Fibroblast of lung (primary cell): ENCODE measurements around the gene PCDHA1. TPM values are rescaled to one million over a fixed set of nuclear protein-coding genes. Genes with fewer than 3 reads are reported as not detected.

Experiments used
- DNase-seq, 2 donors: peaks; one replicate each; pipeline versions ENCODE4 v3.0.0 to v3.0.0-alpha.2; 2010; ENCODE audit warnings: low read depth in 2 of 2
- H2AFZ ChIP-seq: 2 replicates; pipeline ENCODE4 v1.5.1; 2012; ENCODE audit warnings: low read length, control low read depth, inconsistent platforms
- H3K27ac ChIP-seq: 2 replicates; pipeline ENCODE4 v1.5.1; 2011; ENCODE audit warnings: low read length, control low read depth; ENCODE audit not compliant: insufficient read depth
- H3K27me3 ChIP-seq: 2 replicates; pipeline ENCODE4 v1.5.1; 2011; ENCODE audit warnings: mild to moderate bottlenecking, low read length; ENCODE audit not compliant: control insufficient read depth, insufficient read depth
- H3K36me3 ChIP-seq: 2 replicates; pipeline ENCODE4 v1.5.1; 2011; ENCODE audit warnings: low read length; ENCODE audit not compliant: control insufficient read depth, insufficient read depth
- H3K4me1 ChIP-seq: 2 replicates; pipeline ENCODE4 v1.5.1; 2011; ENCODE audit warnings: low read length; ENCODE audit not compliant: control insufficient read depth, insufficient read depth; ENCODE audit errors: extremely low read depth
- H3K4me2 ChIP-seq: 2 replicates; pipeline ENCODE4 v1.5.1; 2011; ENCODE audit warnings: low read length, control low read depth; ENCODE audit not compliant: insufficient read depth; ENCODE audit errors: extremely low read depth
- H3K4me3 ChIP-seq, 4 experiments: fragments of 200-600 bp in 1 of 4; sonication (generic) in 1 of 4; replicated peaks in 1 of 4; 2 replicates each; pipeline ENCODE4 v1.5.1; 2011 to 2016; ENCODE audit warnings: low read length in 4 of 4, low read depth in 3 of 4, mild to moderate bottlenecking in 3 of 4, control low read depth in 2 of 4, inconsistent platforms in 1 of 4, mixed read lengths in 1 of 4; ENCODE audit not compliant: insufficient read depth in 1 of 4; ENCODE audit errors: control extremely low read depth in 1 of 4
- H3K79me2 ChIP-seq: 2 replicates; pipeline ENCODE4 v1.5.1; 2012; ENCODE audit warnings: mild to moderate bottlenecking, low read length, inconsistent platforms; ENCODE audit not compliant: control insufficient read depth, insufficient read depth
- H3K9ac ChIP-seq: 2 replicates; pipeline ENCODE4 v1.5.1; 2011; ENCODE audit warnings: mild to moderate bottlenecking, low read length, control low read depth; ENCODE audit not compliant: insufficient read depth
- H3K9me3 ChIP-seq: 2 replicates; pipeline ENCODE4 v1.5.1; 2012; ENCODE audit warnings: low read depth, low read length; ENCODE audit not compliant: control insufficient read depth, insufficient read depth
- H4K20me1 ChIP-seq: 2 replicates; pipeline ENCODE4 v1.5.1; 2011; ENCODE audit warnings: low read length; ENCODE audit not compliant: control insufficient read depth, insufficient read depth; ENCODE audit errors: extremely low read depth
- EZH2 ChIP-seq: IDR thresholded peaks from 2 replicates; pipeline ENCODE4 v1.5.1; 2012; ENCODE audit warnings: low read length, control low read depth, mild to moderate bottlenecking; ENCODE audit errors: missing control alignments
- polyA plus RNA-seq, 2 donors: library from polyadenylated mRNA; depleted of rRNA in 1 of 2; stranded (reverse) in 1 of 2; unstranded in 1 of 2; fragments of >200 nt; gene quantifications; 2 replicates each; pipeline ENCODE4 v1.2.1, GENCODE V29; 2011 to 2012; ENCODE audit warnings: missing spikeins in 1 of 2
- total RNA-seq: library from RNA; depleted of rRNA; stranded (reverse); fragments of >200 nt; gene quantifications from 2 replicates; pipeline ENCODE4 v1.2.1, GENCODE V29; 2014
- TF ChIP-seq, protein P1 (sequence below), 2 donors: IDR thresholded peaks in 1 of 2; conservative IDR thresholded peaks in 1 of 2; 1 replicate in 1 of 2; 2 replicates in 1 of 2; pipeline ENCODE4 v1.5.1; 2011 to 2012; ENCODE audit warnings: low read length in 2 of 2, control low read depth in 1 of 2, inconsistent platforms in 1 of 2, low read depth in 1 of 2, mild to moderate bottlenecking in 1 of 2

PCDHA1 gene
- total and polyA plus RNA-seq, 2 donors (not counting 1 experiment from before 2014, with no cell fraction given): under 0.01 to 0.12 TPM

DNA sequence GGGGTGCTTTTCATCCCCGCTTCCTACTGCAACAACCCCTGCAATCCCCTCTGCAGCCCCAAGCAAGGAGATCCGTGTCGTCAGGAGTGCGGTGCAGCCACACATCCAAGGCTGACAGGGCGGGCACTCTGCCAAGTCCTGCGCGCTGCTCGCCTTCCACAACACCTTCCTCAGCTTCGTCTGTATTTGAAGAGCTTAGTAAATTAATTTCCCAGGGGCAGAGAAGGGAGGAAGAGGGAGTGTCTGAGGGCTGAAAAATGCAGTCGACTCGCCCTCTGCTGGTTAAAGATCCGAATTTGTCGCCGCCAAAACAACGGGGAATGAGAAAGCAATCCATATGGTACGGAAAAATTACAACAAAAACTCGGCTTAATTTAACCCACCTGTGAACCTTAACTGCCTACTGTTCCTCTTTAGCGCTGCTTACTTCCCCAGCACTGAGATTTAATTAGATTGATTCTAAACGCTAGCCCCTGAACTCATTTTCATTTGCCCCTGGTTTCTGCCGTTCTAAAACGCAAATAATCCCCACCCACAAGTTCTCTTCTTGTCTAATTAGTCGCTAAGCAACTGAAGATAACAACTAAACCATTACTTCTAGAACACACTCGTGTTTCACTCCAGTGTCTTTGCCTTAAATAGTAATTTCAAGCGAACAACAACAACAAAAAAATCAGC lies 254.3 kb downstream of the PCDHA1 start:
- no peak overlapping the region for H2AFZ ChIP-seq
- DNase-seq: no peak

GRCh38 chr5:141040771-141041426 lies 255.0 kb downstream of the PCDHA1 start:
- Histone ChIP-seq H4K20me1 (no peaks in the 10 kb centered on the region), H3K4me1 (no peaks in the 10 kb centered on the region), H3K79me2 (no peaks in the 10 kb centered on the region), H3K9me3 (no peaks in the 10 kb centered on the region), H3K4me2 (no peak overlapping the region), H3K27me3 (no peaks in the 10 kb centered on the region), H3K4me3 (peak overlapping the region in 1 of 4 experiments; percentile 32), H2AFZ (no peak overlapping the region), H3K36me3 (no peaks in the 10 kb centered on the region), H3K27ac (no peak overlapping the region), H3K9ac (no peak overlapping the region)
- TF ChIP-seq, protein P1, sequence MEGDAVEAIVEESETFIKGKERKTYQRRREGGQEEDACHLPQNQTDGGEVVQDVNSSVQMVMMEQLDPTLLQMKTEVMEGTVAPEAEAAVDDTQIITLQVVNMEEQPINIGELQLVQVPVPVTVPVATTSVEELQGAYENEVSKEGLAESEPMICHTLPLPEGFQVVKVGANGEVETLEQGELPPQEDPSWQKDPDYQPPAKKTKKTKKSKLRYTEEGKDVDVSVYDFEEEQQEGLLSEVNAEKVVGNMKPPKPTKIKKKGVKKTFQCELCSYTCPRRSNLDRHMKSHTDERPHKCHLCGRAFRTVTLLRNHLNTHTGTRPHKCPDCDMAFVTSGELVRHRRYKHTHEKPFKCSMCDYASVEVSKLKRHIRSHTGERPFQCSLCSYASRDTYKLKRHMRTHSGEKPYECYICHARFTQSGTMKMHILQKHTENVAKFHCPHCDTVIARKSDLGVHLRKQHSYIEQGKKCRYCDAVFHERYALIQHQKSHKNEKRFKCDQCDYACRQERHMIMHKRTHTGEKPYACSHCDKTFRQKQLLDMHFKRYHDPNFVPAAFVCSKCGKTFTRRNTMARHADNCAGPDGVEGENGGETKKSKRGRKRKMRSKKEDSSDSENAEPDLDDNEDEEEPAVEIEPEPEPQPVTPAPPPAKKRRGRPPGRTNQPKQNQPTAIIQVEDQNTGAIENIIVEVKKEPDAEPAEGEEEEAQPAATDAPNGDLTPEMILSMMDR (conservative IDR thresholded peaks at IDR 0.05 in 1 of 2, IDR thresholded peaks at IDR 0.05 in 1 of 2; ENCODE audit: low read depth in 1 of 2, low read length in 2 of 2): peak; percentile 26 to 33
- TF ChIP-seq EZH2: no peak
- peak; percentile 45 to 50 for DNase-seq

More for the DNA sequence above, 254.3 kb downstream of the PCDHA1 start:
- Histone ChIP-seq H3K36me3 (no peaks in the 10 kb centered on the region), H3K9ac (no peak overlapping the region), H3K9me3 (no peaks in the 10 kb centered on the region), H3K4me3 (peak overlapping the region in 1 of 4 experiments; percentile 32), H3K79me2 (no peaks in the 10 kb centered on the region), H3K27me3 (no peaks in the 10 kb centered on the region), H3K4me2 (no peak overlapping the region), H4K20me1 (no peaks in the 10 kb centered on the region), H3K4me1 (no peaks in the 10 kb centered on the region), H3K27ac (no peak overlapping the region)
- no peak for TF ChIP-seq EZH2
- TF ChIP-seq, protein P1 (conservative IDR thresholded peaks at IDR 0.05 in 1 of 2, IDR thresholded peaks at IDR 0.05 in 1 of 2; ENCODE audit: low read depth in 1 of 2, low read length in 2 of 2): peak in 1 of 2 donors; percentile 9

DNA sequence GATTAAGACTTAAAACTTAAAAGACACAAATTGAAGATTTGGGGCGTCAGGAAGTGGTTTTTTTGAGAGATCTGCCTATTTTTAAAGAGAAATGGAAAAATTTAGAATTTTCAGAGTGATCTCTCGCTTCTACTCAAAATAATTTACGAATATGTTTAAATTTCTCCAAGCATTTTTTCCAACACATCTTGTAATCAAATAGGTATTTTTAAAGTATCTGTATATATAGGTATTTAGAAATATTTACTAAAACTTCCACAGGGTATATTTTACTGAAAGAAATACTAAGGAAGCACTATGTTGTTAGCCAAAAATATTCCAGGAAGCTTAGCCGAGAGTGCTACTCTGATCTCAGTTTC lies 255.5 kb downstream of the PCDHA1 start:
- DNase-seq: no peak
- Histone ChIP-seq H4K20me1 (no peaks in the 10 kb centered on the region), H2AFZ (no peak overlapping the region), H3K4me1 (no peaks in the 10 kb centered on the region), H3K4me2 (no peak overlapping the region), H3K27me3 (no peaks in the 10 kb centered on the region), H3K9ac (no peak overlapping the region), H3K36me3 (no peaks in the 10 kb centered on the region), H3K79me2 (no peaks in the 10 kb centered on the region), H3K27ac (no peak overlapping the region), H3K4me3 (no peak overlapping the region), H3K9me3 (no peaks in the 10 kb centered on the region)
- TF ChIP-seq, protein P1 (conservative IDR thresholded peaks at IDR 0.05 in 1 of 2, IDR thresholded peaks at IDR 0.05 in 1 of 2; ENCODE audit: low read depth in 1 of 2, low read length in 2 of 2): no peak
- no peak for TF ChIP-seq EZH2
